ENCODE data around the gene TLE5.
"Not testable (repeated sequence)": the region's sequence is repeated elsewhere in the genome, so short reads cannot be mapped to it uniquely, and the experiment has no call there.

The TLE5 gene

GRCh38 chr19:3095441-3096191, 33.3 kb upstream of the TLE5 start:
- TF ChIP-seq, protein P1, sequence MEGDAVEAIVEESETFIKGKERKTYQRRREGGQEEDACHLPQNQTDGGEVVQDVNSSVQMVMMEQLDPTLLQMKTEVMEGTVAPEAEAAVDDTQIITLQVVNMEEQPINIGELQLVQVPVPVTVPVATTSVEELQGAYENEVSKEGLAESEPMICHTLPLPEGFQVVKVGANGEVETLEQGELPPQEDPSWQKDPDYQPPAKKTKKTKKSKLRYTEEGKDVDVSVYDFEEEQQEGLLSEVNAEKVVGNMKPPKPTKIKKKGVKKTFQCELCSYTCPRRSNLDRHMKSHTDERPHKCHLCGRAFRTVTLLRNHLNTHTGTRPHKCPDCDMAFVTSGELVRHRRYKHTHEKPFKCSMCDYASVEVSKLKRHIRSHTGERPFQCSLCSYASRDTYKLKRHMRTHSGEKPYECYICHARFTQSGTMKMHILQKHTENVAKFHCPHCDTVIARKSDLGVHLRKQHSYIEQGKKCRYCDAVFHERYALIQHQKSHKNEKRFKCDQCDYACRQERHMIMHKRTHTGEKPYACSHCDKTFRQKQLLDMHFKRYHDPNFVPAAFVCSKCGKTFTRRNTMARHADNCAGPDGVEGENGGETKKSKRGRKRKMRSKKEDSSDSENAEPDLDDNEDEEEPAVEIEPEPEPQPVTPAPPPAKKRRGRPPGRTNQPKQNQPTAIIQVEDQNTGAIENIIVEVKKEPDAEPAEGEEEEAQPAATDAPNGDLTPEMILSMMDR (IDR thresholded peaks at IDR 0.05; ENCODE audit: low read length, missing control alignments), result no peak
- peak overlapping the region; percentile 85 for H3K4me3 ChIP-seq (replicated peaks; ENCODE audit: low read depth, low read length)
- no peak for DNase-seq (ENCODE audit: low read depth)

- DNase-seq (ENCODE audit: low read depth), result peak; percentile 17
- TF ChIP-seq, protein P1 (IDR thresholded peaks at IDR 0.05; ENCODE audit: low read length, missing control alignments), result no peak
- H3K4me3 ChIP-seq (replicated peaks; ENCODE audit: low read depth, low read length), result peak overlapping the region; percentile 85
Measured at GRCh38 chr19:3094601-3095440, 32.5 kb upstream of the TLE5 start.

- DNase-seq (ENCODE audit: low read depth); H3K4me3 ChIP-seq (replicated peaks; ENCODE audit: low read depth, low read length): not testable (repeated sequence)
Measured at GRCh38 chr19:3089299-3089855, 27.1 kb upstream of the TLE5 start.

DNA sequence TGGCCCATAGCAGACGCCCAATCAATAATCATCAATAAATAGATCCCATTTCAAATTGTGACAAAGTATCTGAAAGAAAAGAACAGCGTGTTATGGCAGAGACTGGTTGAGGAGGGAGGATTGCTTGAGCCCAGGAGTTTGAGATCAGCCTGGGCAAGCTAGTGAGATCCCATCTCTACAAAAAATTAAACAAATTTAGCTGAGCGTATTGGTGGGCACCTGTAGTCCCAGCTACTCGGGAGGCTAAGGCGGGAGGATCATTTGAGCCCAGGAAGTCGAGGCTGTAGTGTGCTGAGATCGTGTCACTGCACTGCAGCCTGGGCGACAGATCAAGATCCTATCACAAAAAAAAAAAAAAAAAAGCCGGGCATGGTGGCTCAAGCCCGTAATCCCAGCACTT, 25.5 kb upstream of the TLE5 start:
- TF ChIP-seq, protein P1 (IDR thresholded peaks at IDR 0.05; ENCODE audit: low read length, missing control alignments), result no peak
- DNase-seq (ENCODE audit: low read depth), result no peak

DNA sequence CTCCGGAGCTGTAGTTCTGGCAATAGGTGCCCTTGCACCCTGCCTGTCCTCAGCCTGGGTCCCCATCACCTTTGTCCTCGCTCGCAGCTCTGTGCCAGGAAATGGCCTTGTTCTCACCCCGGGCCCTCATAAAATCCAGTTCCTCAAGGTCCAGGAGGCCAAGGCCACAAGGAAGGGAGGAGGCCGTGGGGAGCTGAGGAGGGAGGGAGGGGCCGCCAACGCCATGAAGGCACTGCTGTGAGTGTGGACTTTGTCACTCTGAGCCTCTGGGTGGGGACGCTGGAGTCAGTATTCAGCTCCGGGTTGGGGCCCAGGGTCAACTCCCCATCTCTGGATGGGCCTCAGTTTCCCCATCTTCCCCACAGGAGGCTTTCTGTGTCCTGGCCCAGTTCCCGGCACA, 22.6 kb upstream of the TLE5 start:
- no peak overlapping the region for H3K4me3 ChIP-seq (replicated peaks; ENCODE audit: low read depth, low read length)
- TF ChIP-seq, protein P1 (IDR thresholded peaks at IDR 0.05; ENCODE audit: low read length, missing control alignments), result no peak
- DNase-seq (ENCODE audit: low read depth), result no peak

More for the DNA sequence above, 25.5 kb upstream of the TLE5 start:
- no peak overlapping the region for H3K4me3 ChIP-seq (replicated peaks; ENCODE audit: low read depth, low read length)

DNA sequence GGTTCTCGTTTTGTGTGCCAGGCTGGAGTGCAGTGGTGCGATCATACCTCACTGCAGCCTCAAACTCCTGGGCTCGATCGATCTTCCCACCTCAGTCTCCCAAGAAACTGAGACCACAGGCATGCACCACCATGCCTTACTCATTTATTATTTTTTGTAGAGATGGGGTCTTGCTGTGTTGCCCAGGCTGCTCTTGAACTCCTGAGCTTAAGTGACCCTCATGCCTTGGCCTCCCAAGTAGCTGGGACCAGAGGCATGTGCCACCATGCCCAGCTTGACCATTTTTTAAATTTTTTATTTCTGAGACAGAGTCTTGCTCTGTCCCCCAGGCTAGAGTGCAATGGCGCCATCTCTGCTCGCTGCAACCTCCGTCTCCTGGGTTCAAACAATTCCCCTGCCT, 21.7 kb upstream of the TLE5 start:
- H3K4me3 ChIP-seq (replicated peaks; ENCODE audit: low read depth, low read length), result no peak overlapping the region
- DNase-seq (ENCODE audit: low read depth), result no peak
- TF ChIP-seq, protein P1 (IDR thresholded peaks at IDR 0.05; ENCODE audit: low read length, missing control alignments), result no peak

GRCh38 chr19:3082331-3082730, 20.0 kb upstream of the TLE5 start:
- TF ChIP-seq, protein P1 (IDR thresholded peaks at IDR 0.05; ENCODE audit: low read length, missing control alignments), result no peak
- no peak for DNase-seq (ENCODE audit: low read depth)
- H3K4me3 ChIP-seq (replicated peaks; ENCODE audit: low read depth, low read length), result no peak overlapping the region
